Smooth muscle cell (in vitro differentiated cells): ENCODE results near the gene ARHGEF7. TPM values are rescaled to one million over a fixed set of nuclear protein-coding genes. Genes with fewer than 3 reads are reported as not detected.

ENCODE experiments used
- DNase-seq: peaks from one replicate; lab custom pipeline; 2025; ENCODE audit not compliant: unreplicated experiment; lab: John Stamatoyannopoulos, UW
- H2AFZ ChIP-seq: fragments of 200-600 bp; sonication (generic); 2 replicates; pipeline ENCODE4 v1.6.0; 2016; ENCODE audit warnings: antibody characterized with exemption, low read depth, mild to moderate bottlenecking
- H3F3A ChIP-seq: fragments of 200-600 bp; sonication (generic); 2 replicates; pipeline ENCODE4 v1.6.0; 2017; ENCODE audit warnings: antibody characterized with exemption, low read depth
- H3K27ac ChIP-seq: fragments of 200-600 bp; sonication (generic); 2 replicates; pipeline ENCODE4 v1.5.1; 2016; ENCODE audit warnings: low read depth, mild to moderate bottlenecking
- H3K27me3 ChIP-seq: fragments of 200-600 bp; sonication (generic); 2 replicates; pipeline ENCODE4 v1.6.1; 2016; ENCODE audit warnings: low read depth, mild to moderate bottlenecking
- H3K36me3 ChIP-seq: fragments of 200-600 bp; sonication (generic); 2 replicates; pipeline ENCODE4 v1.5.1; 2016; ENCODE audit warnings: low read depth
- H3K4me1 ChIP-seq: fragments of 200-600 bp; sonication (generic); 2 replicates; pipeline ENCODE4 v1.5.1; 2016; ENCODE audit warnings: low read depth
- H3K4me2 ChIP-seq: fragments of 200-600 bp; sonication (generic); 2 replicates; pipeline ENCODE4 v1.6.0; 2016; ENCODE audit warnings: mild to moderate bottlenecking
- H3K4me3 ChIP-seq: fragments of 200-600 bp; sonication (generic); 2 replicates; pipeline ENCODE4 v1.5.1; 2016; ENCODE audit warnings: mild to moderate bottlenecking
- H3K79me2 ChIP-seq: fragments of 200-600 bp; sonication (generic); 2 replicates; pipeline ENCODE4 v1.6.0; 2016; ENCODE audit warnings: low read depth, mild to moderate bottlenecking
- H3K9ac ChIP-seq: fragments of 200-600 bp; sonication (generic); 2 replicates; pipeline ENCODE4 v1.6.0; 2016; ENCODE audit warnings: low read depth
- H3K9me3 ChIP-seq: fragments of 200-600 bp; sonication (generic); replicated peaks from 2 replicates; pipeline ENCODE4 v1.5.1; 2016; ENCODE audit warnings: low read depth
- H4K20me1 ChIP-seq: fragments of 200-600 bp; sonication (generic); 2 replicates; pipeline ENCODE4 v1.6.0; 2016; ENCODE audit warnings: low read depth
- WGBS: methylation state at CpG from one replicate; pipeline ENCODE4 v1.1.7; 2016; ENCODE audit warnings: low lambda C conversion rate; 5-methylcytosine and 5-hydroxymethylcytosine counted together
- polyA plus RNA-seq: library from polyadenylated mRNA; unstranded; fragments of >200 nt; fragmentation: Nextera tagmentation; extraction: Ambion mirVana; gene quantifications from 2 replicates; pipeline ENCODE4 v1.2.1, GENCODE V29; 2016
- total RNA-seq: library from RNA; depleted of rRNA; stranded (reverse); fragments of >200 nt; gene quantifications from 2 replicates; pipeline ENCODE4 v1.2.3, GENCODE V29; 2014
- TF ChIP-seq, protein P1 (sequence below): fragments of 200-600 bp; sonication (generic); IDR thresholded peaks from 2 replicates; pipeline ENCODE4 v1.5.1; 2017; ENCODE audit warnings: borderline replicate concordance, mild to moderate bottlenecking, antibody characterized with exemption; ENCODE audit not compliant: insufficient read depth, poor library complexity, severe bottlenecking

ARHGEF7 gene
- total and polyA plus RNA-seq, 2 experiments from 2014 or later, result 13.8 to 32.4 TPM

DNA sequence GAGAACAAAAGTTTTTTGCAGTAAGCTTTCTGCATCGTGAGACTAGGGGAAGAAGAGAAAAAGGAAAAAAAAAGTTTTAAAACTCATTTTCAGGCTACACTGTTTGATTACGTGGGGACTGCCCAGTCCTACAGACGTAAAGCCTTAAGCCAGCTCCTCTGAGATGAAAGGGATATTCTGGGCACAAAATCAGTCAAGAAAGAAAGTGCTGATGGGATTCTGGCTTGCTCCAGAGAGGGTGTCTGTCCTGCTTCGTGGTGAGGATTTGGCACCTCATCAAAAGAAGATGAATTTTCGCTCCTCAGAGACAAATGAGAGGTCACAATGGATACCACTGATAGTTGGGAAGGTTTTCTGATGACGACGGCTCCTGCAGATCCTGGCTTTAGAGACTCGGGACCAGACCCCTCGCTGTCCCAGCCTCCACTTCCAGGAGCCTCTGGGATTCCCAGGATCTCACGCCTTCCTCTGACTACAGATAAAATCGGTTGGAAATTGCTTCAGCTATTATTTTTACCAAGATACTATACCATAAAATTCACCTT lies 215.0 kb downstream of the ARHGEF7 start:
- Histone ChIP-seq H3K27ac (no peak overlapping the region), H2AFZ (no peak overlapping the region), H3K4me3 (no peak overlapping the region), H4K20me1 (no peaks in the 10 kb centered on the region), H3K27me3 (no peaks in the 10 kb centered on the region), H3K9me3 (no peaks in the 10 kb centered on the region), H3F3A (no peaks in the 10 kb centered on the region), H3K4me1 (no peaks in the 10 kb centered on the region), H3K79me2 (no peaks in the 10 kb centered on the region), H3K36me3 (no peaks in the 10 kb centered on the region), H3K9ac (no peak overlapping the region), H3K4me2 (peak overlapping the region; percentile 16)
- no peak for DNase-seq
- TF ChIP-seq, protein P1, sequence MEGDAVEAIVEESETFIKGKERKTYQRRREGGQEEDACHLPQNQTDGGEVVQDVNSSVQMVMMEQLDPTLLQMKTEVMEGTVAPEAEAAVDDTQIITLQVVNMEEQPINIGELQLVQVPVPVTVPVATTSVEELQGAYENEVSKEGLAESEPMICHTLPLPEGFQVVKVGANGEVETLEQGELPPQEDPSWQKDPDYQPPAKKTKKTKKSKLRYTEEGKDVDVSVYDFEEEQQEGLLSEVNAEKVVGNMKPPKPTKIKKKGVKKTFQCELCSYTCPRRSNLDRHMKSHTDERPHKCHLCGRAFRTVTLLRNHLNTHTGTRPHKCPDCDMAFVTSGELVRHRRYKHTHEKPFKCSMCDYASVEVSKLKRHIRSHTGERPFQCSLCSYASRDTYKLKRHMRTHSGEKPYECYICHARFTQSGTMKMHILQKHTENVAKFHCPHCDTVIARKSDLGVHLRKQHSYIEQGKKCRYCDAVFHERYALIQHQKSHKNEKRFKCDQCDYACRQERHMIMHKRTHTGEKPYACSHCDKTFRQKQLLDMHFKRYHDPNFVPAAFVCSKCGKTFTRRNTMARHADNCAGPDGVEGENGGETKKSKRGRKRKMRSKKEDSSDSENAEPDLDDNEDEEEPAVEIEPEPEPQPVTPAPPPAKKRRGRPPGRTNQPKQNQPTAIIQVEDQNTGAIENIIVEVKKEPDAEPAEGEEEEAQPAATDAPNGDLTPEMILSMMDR, result no peak
- 43% methylated on average over 11 of the region's 11 CpGs for WGBS

DNA sequence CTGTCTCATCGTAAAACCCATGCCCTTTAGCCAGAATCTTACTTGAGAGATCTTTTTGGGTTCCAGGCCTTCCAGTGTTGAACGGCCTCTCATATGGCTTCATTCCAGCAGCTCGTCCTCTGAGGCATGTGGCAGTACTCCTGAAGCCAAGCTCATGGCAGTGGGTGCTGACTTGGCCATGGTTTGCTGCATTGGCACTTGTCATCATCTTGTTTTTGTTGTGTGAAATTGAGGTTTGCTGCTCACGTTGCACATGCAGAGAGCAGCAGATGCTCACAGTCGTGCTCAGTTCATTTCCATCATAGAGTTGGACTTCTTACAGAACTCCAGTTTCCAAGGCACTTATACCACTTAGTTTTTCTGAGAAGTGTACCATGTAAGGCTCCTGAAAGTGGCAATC lies 220.2 kb downstream of the ARHGEF7 start:
- no peak for DNase-seq
- Histone ChIP-seq H3K9ac (no peak overlapping the region), H3K27me3 (no peaks in the 10 kb centered on the region), H3K4me1 (peaks cover 4% of the 10 kb centered on the region), H3K4me2 (no peak overlapping the region), H3K9me3 (no peaks in the 10 kb centered on the region), H3F3A (no peaks in the 10 kb centered on the region), H3K4me3 (no peak overlapping the region), H3K27ac (no peak overlapping the region), H3K79me2 (no peaks in the 10 kb centered on the region), H4K20me1 (no peaks in the 10 kb centered on the region), H3K36me3 (no peaks in the 10 kb centered on the region), H2AFZ (no peak overlapping the region)
- WGBS, result 92% methylated on average over 5 of the region's 5 CpGs
- TF ChIP-seq, protein P1, result no peak

DNA sequence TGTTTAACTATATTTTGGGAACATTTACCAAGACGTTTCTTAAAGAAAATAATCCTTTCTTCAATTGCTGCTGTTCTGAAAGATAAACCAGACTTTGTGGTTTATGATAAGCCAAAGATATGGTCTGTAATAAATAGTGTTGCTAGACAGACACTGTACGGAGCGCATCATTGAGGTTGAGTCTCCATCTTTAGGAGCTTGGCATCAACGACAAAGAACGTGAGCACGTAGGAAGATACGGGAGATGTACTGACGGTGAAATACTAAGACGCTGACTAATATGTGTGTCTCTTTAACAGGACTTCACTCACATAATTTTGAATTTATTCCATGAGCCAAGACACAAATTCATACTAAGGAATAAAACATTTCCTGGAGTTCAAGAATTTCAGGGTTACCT lies 221.6 kb downstream of the ARHGEF7 start:
- Histone ChIP-seq H3K9me3 (no peaks in the 10 kb centered on the region), H3K4me2 (peak overlapping the region; percentile 62), H3K36me3 (no peaks in the 10 kb centered on the region), H2AFZ (no peak overlapping the region), H3K4me1 (peaks cover 4% of the 10 kb centered on the region), H3K4me3 (no peak overlapping the region), H4K20me1 (no peaks in the 10 kb centered on the region), H3K27me3 (no peaks in the 10 kb centered on the region), H3K79me2 (no peaks in the 10 kb centered on the region), H3K27ac (peak overlapping the region; percentile 93), H3F3A (no peaks in the 10 kb centered on the region), H3K9ac (peak overlapping the region; percentile 81)
- TF ChIP-seq, protein P1, result no peak
- WGBS, result 27% methylated on average over 9 of the region's 9 CpGs
- DNase-seq, result no peak

DNA sequence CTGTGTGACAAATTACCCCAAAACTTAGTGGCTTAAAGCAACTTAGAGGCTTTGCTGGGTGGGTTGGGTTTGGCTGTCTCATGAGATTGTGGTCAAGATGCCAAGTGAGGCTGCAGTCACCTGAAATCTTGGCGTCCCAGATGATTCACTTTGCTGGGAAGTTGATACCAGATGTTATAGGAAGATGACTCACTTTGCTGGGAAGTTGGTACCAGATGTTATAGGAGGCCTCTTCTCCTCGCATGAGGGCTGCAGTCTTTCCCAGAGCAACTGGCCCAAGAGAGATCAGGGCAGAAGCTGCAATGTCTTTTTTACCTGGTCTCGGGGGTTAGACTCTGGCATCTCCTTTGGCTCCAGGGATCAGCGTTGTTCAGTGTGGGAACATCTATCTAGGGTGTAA lies 222.1 kb downstream of the ARHGEF7 start:
- Histone ChIP-seq H3K4me2 (peak overlapping the region; percentile 62), H4K20me1 (no peaks in the 10 kb centered on the region), H3K27me3 (no peaks in the 10 kb centered on the region), H3K79me2 (no peaks in the 10 kb centered on the region), H3K4me3 (no peak overlapping the region), H2AFZ (no peak overlapping the region), H3K9ac (peak overlapping the region; percentile 81), H3K27ac (peak overlapping the region; percentile 93), H3K9me3 (no peaks in the 10 kb centered on the region), H3K4me1 (peaks cover 4% of the 10 kb centered on the region), H3K36me3 (no peaks in the 10 kb centered on the region), H3F3A (no peaks in the 10 kb centered on the region)
- DNase-seq, result no peak
- WGBS, result 40% methylated on average over 4 of the region's 4 CpGs
- TF ChIP-seq, protein P1, result no peak
